Upper lobe of left lung (tissue), 6 donors: Measurements from ENCODE around the gene CEP128. TPM values are rescaled to one million over a fixed set of nuclear protein-coding genes. Genes with fewer than 3 reads are reported as not detected.

Experiments used
- ATAC-seq, 2 donors: fragments of 200-7000 bp; cut with Tn5 transposase; one replicate each; pipeline ENCODE4 v1.9.1; 2022; ENCODE audit warnings: mild to moderate bottlenecking in 2 of 2, moderate library complexity in 2 of 2; ENCODE audit not compliant: low FRiP score in 2 of 2
- DNase-seq, 2 donors: peaks; one replicate each; pipeline ENCODE4 v3.0.0-alpha.2; 2019 to 2020
- H3K27ac ChIP-seq, 4 donors: fragments of 200-600 bp; sonication (generic); one replicate each; pipeline ENCODE4 v1.5.1; 2016 to 2019
- H3K27me3 ChIP-seq, 4 donors: fragments of 200-600 bp; sonication (generic); one replicate each; pipeline ENCODE4 v1.5.1; 2017 to 2019
- H3K36me3 ChIP-seq, 4 donors: fragments of 200-600 bp; sonication (generic); one replicate each; pipeline ENCODE4 v1.5.1; 2016 to 2019
- H3K4me1 ChIP-seq, 4 donors: fragments of 200-600 bp; sonication (generic); one replicate each; pipeline ENCODE4 v1.5.1; 2018 to 2019
- H3K4me3 ChIP-seq, 4 donors: fragments of 200-600 bp; sonication (generic); one replicate each; pipeline ENCODE4 v1.5.1; 2017 to 2019; ENCODE audit warnings: mild to moderate bottlenecking in 2 of 4, moderate library complexity in 1 of 4
- H3K9me3 ChIP-seq, 4 donors: fragments of 200-600 bp; sonication (generic); one replicate each; pipeline ENCODE4 v1.5.1; 2018 to 2019
- CTCF ChIP-seq, 6 experiments: fragments of 450-650 bp in 4 of 6; fragments of 200-600 bp in 2 of 6; sonication (generic) in 2 of 6; IDR thresholded peaks; one replicate each; pipeline ENCODE4 v1.5.1; 2016 to 2019; ENCODE audit warnings: antibody characterized with exemption in 6 of 6
- EP300 ChIP-seq, 4 donors: sonication (generic); formaldehyde crosslinking; IDR thresholded peaks; one replicate each; pipeline ENCODE4 v1.5.1; 2017; ENCODE audit warnings: antibody characterized with exemption in 4 of 4, control low read depth in 2 of 4
- POLR2A ChIP-seq, 4 donors: fragments of 450-650 bp; IDR thresholded peaks; one replicate each; pipeline ENCODE4 v1.5.1; 2016 to 2017; ENCODE audit warnings: antibody characterized with exemption in 4 of 4, mild to moderate bottlenecking in 2 of 4
- POLR2AphosphoS5 ChIP-seq, 2 donors: sonication (generic); formaldehyde crosslinking; IDR thresholded peaks; one replicate each; pipeline ENCODE4 v1.5.1; 2017; ENCODE audit warnings: antibody characterized with exemption in 2 of 2
- WGBS, 2 donors: methylation state at CpG; one replicate each; pipeline ENCODE4 v1.1.5; 2017 to 2018; 5-methylcytosine and 5-hydroxymethylcytosine counted together
- total RNA-seq, 6 donors: library from RNA; depleted of rRNA in 4 of 6; stranded (reverse); fragments of >200 nt in 4 of 6; gene quantifications; one replicate each; pipeline versions ENCODE4 v1.1.0 to v1.2.1, GENCODE V29; 2016 to 2021
- donor health status: DM: no; HTN: no; CAD: no; lungs with moderate emphysema.
- donor health status: DM: no; HTN: yes; CAD: no; lungs with severe emphysema.

The CEP128 gene
- total RNA-seq, 6 donors from 2014 or later, result 5.7 to 31.7 (median 7.5) TPM

GRCh38 chr14:80644826-80645225 lies 296.7 kb downstream of the CEP128 start:
- Histone ChIP-seq H3K9me3 (no peaks in the 10 kb centered on the region), H3K27ac (no peak overlapping the region), H3K4me3 (no peak overlapping the region), H3K36me3 (no peaks in the 10 kb centered on the region), H3K4me1 (no peaks in the 10 kb centered on the region), H3K27me3 (no peaks in the 10 kb centered on the region)
- TF ChIP-seq EP300 (IDR thresholded peaks at IDR 0.05), result no peak
- TF ChIP-seq CTCF (IDR thresholded peaks at IDR 0.05), result no peak
- TF ChIP-seq POLR2AphosphoS5 (IDR thresholded peaks at IDR 0.05), result no peak
- no peak for TF ChIP-seq POLR2A (IDR thresholded peaks at IDR 0.05)
- ATAC-seq (no peak), DNase-seq (no peak)
- 79 to 83% methylated on average over 2 of the region's 2 CpGs for WGBS, 2 donors

GRCh38 chr14:80638620-80639515 lies 302.7 kb downstream of the CEP128 start:
- Histone ChIP-seq H3K27ac (no peak overlapping the region), H3K4me1 (no peaks in the 10 kb centered on the region), H3K4me3 (no peak overlapping the region), H3K27me3 (no peaks in the 10 kb centered on the region), H3K9me3 (no peaks in the 10 kb centered on the region), H3K36me3 (no peaks in the 10 kb centered on the region)
- no peak for DNase-seq
- TF ChIP-seq POLR2AphosphoS5 (IDR thresholded peaks at IDR 0.05) (no peak), POLR2A (IDR thresholded peaks at IDR 0.05) (no peak), CTCF (IDR thresholded peaks at IDR 0.05) (no peak)
- ATAC-seq, result no peak
- 85 to 86% methylated on average over 6 of the region's 6 CpGs for WGBS, 2 donors

- no peaks in the 10 kb centered on the region for H3K4me1 ChIP-seq
- WGBS, 2 donors, result 65 to 69% methylated on average over 10 of the region's 10 CpGs
- TF ChIP-seq CTCF (IDR thresholded peaks at IDR 0.05) (no peak), POLR2AphosphoS5 (IDR thresholded peaks at IDR 0.05) (no peak), POLR2A (IDR thresholded peaks at IDR 0.05) (no peak), EP300 (IDR thresholded peaks at IDR 0.05) (no peak)
- no peaks in the 10 kb centered on the region for H3K36me3 ChIP-seq
- no peak overlapping the region for H3K27ac ChIP-seq
- DNase-seq, result no peak
- no peaks in the 10 kb centered on the region for H3K9me3 ChIP-seq
- ATAC-seq, result no peak
- H3K4me3 ChIP-seq, result no peak overlapping the region
- no peaks in the 10 kb centered on the region for H3K27me3 ChIP-seq
Measured at GRCh38 chr14:80637756-80638619, 303.6 kb downstream of the CEP128 start.

DNA sequence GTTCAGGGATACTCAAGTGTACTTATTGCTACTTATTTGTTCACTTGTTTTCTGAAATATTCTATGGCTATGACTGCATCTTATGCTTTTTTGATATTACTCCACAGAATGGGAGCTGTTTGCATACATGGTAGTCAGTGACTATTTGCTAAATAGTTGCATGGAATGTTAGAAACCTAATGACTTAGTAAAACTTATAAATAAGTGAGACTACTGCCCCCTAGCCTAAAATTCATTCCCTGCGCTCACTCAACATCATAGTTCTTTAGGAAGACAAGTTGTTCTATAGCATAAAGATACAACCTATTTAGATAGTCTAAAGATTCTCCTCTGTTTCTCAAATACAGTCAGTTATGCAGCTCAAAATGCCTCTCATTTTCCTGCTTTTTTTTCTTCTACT lies 305.5 kb downstream of the CEP128 start:
- no peaks in the 10 kb centered on the region for H3K27me3 ChIP-seq
- no peaks in the 10 kb centered on the region for H3K4me1 ChIP-seq
- no peaks in the 10 kb centered on the region for H3K9me3 ChIP-seq
- ATAC-seq (no peak), DNase-seq (no peak)
- TF ChIP-seq CTCF (IDR thresholded peaks at IDR 0.05), result no peak
- no peak for TF ChIP-seq EP300 (IDR thresholded peaks at IDR 0.05)
- no peak for TF ChIP-seq POLR2AphosphoS5 (IDR thresholded peaks at IDR 0.05)
- no peak for TF ChIP-seq POLR2A (IDR thresholded peaks at IDR 0.05)
- 85 to 94% methylated on average over 1 of the region's 1 CpG for WGBS, 2 donors
- no peak overlapping the region for H3K4me3 ChIP-seq
- no peaks in the 10 kb centered on the region for H3K36me3 ChIP-seq
- H3K27ac ChIP-seq, result no peak overlapping the region
